Astrocyte of the cerebellum (primary cell): Measurements from ENCODE around the gene ST3GAL3.

Experiments used
- DNase-seq: peaks from one replicate; pipeline ENCODE4 v3.0.0-alpha.2; 2011; ENCODE audit warnings: low read depth
- H3K4me3 ChIP-seq: 2 replicates; pipeline ENCODE4 v1.5.1; 2011; ENCODE audit warnings: mild to moderate bottlenecking, low read depth, low read length, moderate library complexity
- CTCF ChIP-seq: IDR thresholded peaks from 2 replicates; pipeline ENCODE4 v1.5.1; 2012; ENCODE audit warnings: low read length, low read depth, moderate library complexity, mild to moderate bottlenecking; ENCODE audit errors: missing control alignments
- in situ Hi-C: cut with HindIII; loops from 2 replicates; pipeline ENCODE4 v1.10.0; 2017; ENCODE audit warnings: low sequenced_read_pairs

ST3GAL3 gene

GRCh38 chr1:43747736-43748135 is 40.4 kb downstream of the ST3GAL3 start:
- no peak overlapping the region for H3K4me3 ChIP-seq
- no peak for TF ChIP-seq CTCF
- in situ Hi-C loops: no loop called here
- DNase-seq: no peak

GRCh38 chr1:43750083-43750482 is 42.7 kb downstream of the ST3GAL3 start:
- H3K4me3 ChIP-seq: no peak overlapping the region
- no peak for DNase-seq
- TF ChIP-seq CTCF: no peak
- in situ Hi-C loops: no loop called here

- no peak overlapping the region for H3K4me3 ChIP-seq
- TF ChIP-seq CTCF: no peak
- in situ Hi-C loops: no loop called here
- no peak for DNase-seq
Observed at GRCh38 chr1:43753422-43753821, 46.1 kb downstream of the ST3GAL3 start.

- TF ChIP-seq CTCF: no peak
- H3K4me3 ChIP-seq: no peak overlapping the region
- in situ Hi-C loops: no loop called here
- DNase-seq: no peak
Observed at GRCh38 chr1:43754892-43755291, 47.6 kb downstream of the ST3GAL3 start.

GRCh38 chr1:43757343-43758053 is 50.2 kb downstream of the ST3GAL3 start:
- in situ Hi-C loops: no loop called here
- TF ChIP-seq CTCF: no peak
- no peak overlapping the region for H3K4me3 ChIP-seq
- DNase-seq: no peak

GRCh38 chr1:43760745-43761317 is 53.5 kb downstream of the ST3GAL3 start:
- in situ Hi-C loops: loop anchor here (5.0 to 10.0 kb wide), 3 partner anchors 104 to 264 kb away; partner anchors contain the start of gene CCDC24

More at GRCh38 chr1:43760745-43761317, 53.5 kb downstream of the ST3GAL3 start:
- TF ChIP-seq CTCF: no peak
- H3K4me3 ChIP-seq: no peak overlapping the region
- DNase-seq: no peak
